Right lobe of liver (tissue), 6 donors: ENCODE data around the gene ERP27. TPM values are rescaled to one million over a fixed set of nuclear protein-coding genes. Genes with fewer than 3 reads are reported as not detected.

Experiments
- ATAC-seq, 4 donors: fragments of 200-7000 bp; cut with Tn5 transposase; one replicate each; pipeline ENCODE4 v1.9.1; 2020; ENCODE audit warnings: mild to moderate bottlenecking in 4 of 4, moderate library complexity in 4 of 4
- DNase-seq, 3 donors: peaks; one replicate each; pipeline ENCODE4 v3.0.0-alpha.2; 2020
- H3K27ac ChIP-seq, 3 donors: fragments of 200-600 bp; one replicate each; pipeline ENCODE4 v1.8.0; 2022
- H3K27me3 ChIP-seq, 2 donors: fragments of 200-600 bp; one replicate each; pipeline ENCODE4 v1.8.0; 2022
- H3K36me3 ChIP-seq, 4 donors: fragments of 200-600 bp; sonication (generic) in 1 of 4; one replicate each; pipeline versions ENCODE4 v1.5.1 to v1.8.0; 2017 to 2022; ENCODE audit warnings: control low read depth in 1 of 4
- H3K4me1 ChIP-seq, 4 donors: fragments of 200-600 bp; sonication (generic) in 1 of 4; one replicate each; pipeline versions ENCODE4 v1.5.1 to v1.8.0; 2017 to 2022; ENCODE audit warnings: control low read depth in 1 of 4
- H3K4me3 ChIP-seq, 3 donors: fragments of 200-600 bp; one replicate each; pipeline ENCODE4 v1.8.0; 2022
- H3K9me3 ChIP-seq, 4 donors: fragments of 200-600 bp; sonication (generic) in 1 of 4; one replicate each; pipeline versions ENCODE4 v1.5.1 to v1.8.0; 2017 to 2022; ENCODE audit warnings: control low read depth in 1 of 4
- CTCF ChIP-seq, 4 donors: fragments of 200-600 bp in 3 of 4; fragments of 450-650 bp in 1 of 4; IDR thresholded peaks; one replicate each; pipeline versions ENCODE4 v1.5.1 to v1.8.0; 2016 to 2022; ENCODE audit warnings: antibody characterized with exemption in 4 of 4, mild to moderate bottlenecking in 2 of 4
- POLR2A ChIP-seq: fragments of 450-650 bp; IDR thresholded peaks from one replicate; pipeline ENCODE4 v1.6.1; 2017; ENCODE audit warnings: antibody characterized with exemption, mild to moderate bottlenecking
- WGBS: methylation state at CpG from one replicate; pipeline ENCODE4 v1.1.6; 2018; ENCODE audit warnings: low coverage, low lambda C conversion rate; ENCODE audit not compliant: insufficient coverage; ENCODE audit errors: missing lambda C conversion rate; 5-methylcytosine and 5-hydroxymethylcytosine counted together
- intact Hi-C, 2 donors: fragments of 100-400 bp; cut with DNase I; formaldehyde crosslinking; loops; one replicate each; pipeline versions ENCODE4 v1.11.2 to v1.14.1; 2022
- total RNA-seq, 6 experiments: library from RNA; depleted of rRNA in 2 of 6; stranded (reverse); fragments of >200 nt in 2 of 6; fragmentation: NEBNext Ultra II Directional in 3 of 6; extraction: Animal tissue kit (Norgen Biotek cat#: 25700) in 3 of 6; gene quantifications; one replicate each; pipeline versions ENCODE4 v1.1.0 to v1.2.4, GENCODE V29; 2016 to 2023
- donor health status: DM: no; HTN: yes; CAD: no.
- donor health status: DM: no; HTN: no; CAD: no.
- donor health status: DM: no; HTN: no; CAD: no.
- donor health status: DM: no; HTN: yes; CAD: no.
- donor health status: DM: no; HTN: yes; CAD: no.

The ERP27 gene
- total RNA-seq, 6 experiments from 2014 or later, result 0.26 to 1.0 (median 0.39) TPM; not detected in 2

GRCh38 chr12:14876833-14877232 is 61.5 kb downstream of the ERP27 start:
- Histone ChIP-seq H3K27me3 (no peaks in the 10 kb centered on the region), H3K4me3 (no peak overlapping the region), H3K36me3 (no peaks in the 10 kb centered on the region), H3K9me3 (no peaks in the 10 kb centered on the region), H3K27ac (no peak overlapping the region), H3K4me1 (no peaks in the 10 kb centered on the region)
- intact Hi-C loops, result no loop called here
- TF ChIP-seq POLR2A, result no peak
- TF ChIP-seq CTCF (IDR thresholded peaks at IDR 0.05), result no peak
- 75% methylated on average over 2 of the region's 2 CpGs for WGBS
- DNase-seq, result no peak
- ATAC-seq, result no peak

GRCh38 chr12:14874882-14875281 is 63.5 kb downstream of the ERP27 start:
- WGBS, result 55% methylated on average over 3 of the region's 3 CpGs

GRCh38 chr12:14873440-14874185 is 64.7 kb downstream of the ERP27 start:
- no peak overlapping the region for H3K27ac ChIP-seq
- DNase-seq (no peak), ATAC-seq (no peak)
- TF ChIP-seq CTCF (IDR thresholded peaks at IDR 0.05) (no peak), POLR2A (no peak)
- no peaks in the 10 kb centered on the region for H3K36me3 ChIP-seq
- H3K9me3 ChIP-seq, result no peaks in the 10 kb centered on the region
- no peak overlapping the region for H3K4me3 ChIP-seq
- H3K4me1 ChIP-seq, result no peaks in the 10 kb centered on the region
- WGBS, result 36% methylated on average over 1 of the region's 1 CpG
- intact Hi-C loops, result no loop called here
- H3K27me3 ChIP-seq, result no peaks in the 10 kb centered on the region

More at GRCh38 chr12:14874882-14875281, 63.5 kb downstream of the ERP27 start:
- H3K27ac ChIP-seq, result no peak overlapping the region
- no peaks in the 10 kb centered on the region for H3K36me3 ChIP-seq
- no peak for TF ChIP-seq CTCF (IDR thresholded peaks at IDR 0.05)
- TF ChIP-seq POLR2A, result no peak
- DNase-seq (no peak), ATAC-seq (no peak)
- H3K27me3 ChIP-seq, result no peaks in the 10 kb centered on the region
- H3K4me1 ChIP-seq, result no peaks in the 10 kb centered on the region
- H3K9me3 ChIP-seq, result no peaks in the 10 kb centered on the region
- H3K4me3 ChIP-seq, result no peak overlapping the region
- intact Hi-C loops, result no loop called here

GRCh38 chr12:14871886-14872285 is 66.5 kb downstream of the ERP27 start:
- H3K27ac ChIP-seq, result no peak overlapping the region
- no peak for TF ChIP-seq CTCF (IDR thresholded peaks at IDR 0.05)
- no peak for TF ChIP-seq POLR2A
- H3K27me3 ChIP-seq, result no peaks in the 10 kb centered on the region
- no peaks in the 10 kb centered on the region for H3K4me1 ChIP-seq
- ATAC-seq, result no peak
- H3K4me3 ChIP-seq, result no peak overlapping the region
- intact Hi-C loops, result no loop called here
- no peak for DNase-seq
- no peaks in the 10 kb centered on the region for H3K36me3 ChIP-seq
- 79% methylated on average over 1 of the region's 1 CpG for WGBS
- no peaks in the 10 kb centered on the region for H3K9me3 ChIP-seq
